GM20431 (cell line): ENCODE results near the gene ABCA7.

Source experiments
- in situ Hi-C: fragments of 300-500 bp; cut with MseI, MboI; formaldehyde crosslinking; loops from one replicate; pipeline ENCODE4 v1.15.0; 2020; ENCODE audit warnings: low sequenced_read_pairs; ENCODE audit not compliant: unreplicated experiment

Gene ABCA7, protein sequence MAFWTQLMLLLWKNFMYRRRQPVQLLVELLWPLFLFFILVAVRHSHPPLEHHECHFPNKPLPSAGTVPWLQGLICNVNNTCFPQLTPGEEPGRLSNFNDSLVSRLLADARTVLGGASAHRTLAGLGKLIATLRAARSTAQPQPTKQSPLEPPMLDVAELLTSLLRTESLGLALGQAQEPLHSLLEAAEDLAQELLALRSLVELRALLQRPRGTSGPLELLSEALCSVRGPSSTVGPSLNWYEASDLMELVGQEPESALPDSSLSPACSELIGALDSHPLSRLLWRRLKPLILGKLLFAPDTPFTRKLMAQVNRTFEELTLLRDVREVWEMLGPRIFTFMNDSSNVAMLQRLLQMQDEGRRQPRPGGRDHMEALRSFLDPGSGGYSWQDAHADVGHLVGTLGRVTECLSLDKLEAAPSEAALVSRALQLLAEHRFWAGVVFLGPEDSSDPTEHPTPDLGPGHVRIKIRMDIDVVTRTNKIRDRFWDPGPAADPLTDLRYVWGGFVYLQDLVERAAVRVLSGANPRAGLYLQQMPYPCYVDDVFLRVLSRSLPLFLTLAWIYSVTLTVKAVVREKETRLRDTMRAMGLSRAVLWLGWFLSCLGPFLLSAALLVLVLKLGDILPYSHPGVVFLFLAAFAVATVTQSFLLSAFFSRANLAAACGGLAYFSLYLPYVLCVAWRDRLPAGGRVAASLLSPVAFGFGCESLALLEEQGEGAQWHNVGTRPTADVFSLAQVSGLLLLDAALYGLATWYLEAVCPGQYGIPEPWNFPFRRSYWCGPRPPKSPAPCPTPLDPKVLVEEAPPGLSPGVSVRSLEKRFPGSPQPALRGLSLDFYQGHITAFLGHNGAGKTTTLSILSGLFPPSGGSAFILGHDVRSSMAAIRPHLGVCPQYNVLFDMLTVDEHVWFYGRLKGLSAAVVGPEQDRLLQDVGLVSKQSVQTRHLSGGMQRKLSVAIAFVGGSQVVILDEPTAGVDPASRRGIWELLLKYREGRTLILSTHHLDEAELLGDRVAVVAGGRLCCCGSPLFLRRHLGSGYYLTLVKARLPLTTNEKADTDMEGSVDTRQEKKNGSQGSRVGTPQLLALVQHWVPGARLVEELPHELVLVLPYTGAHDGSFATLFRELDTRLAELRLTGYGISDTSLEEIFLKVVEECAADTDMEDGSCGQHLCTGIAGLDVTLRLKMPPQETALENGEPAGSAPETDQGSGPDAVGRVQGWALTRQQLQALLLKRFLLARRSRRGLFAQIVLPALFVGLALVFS (N-terminal part only)

DNA sequence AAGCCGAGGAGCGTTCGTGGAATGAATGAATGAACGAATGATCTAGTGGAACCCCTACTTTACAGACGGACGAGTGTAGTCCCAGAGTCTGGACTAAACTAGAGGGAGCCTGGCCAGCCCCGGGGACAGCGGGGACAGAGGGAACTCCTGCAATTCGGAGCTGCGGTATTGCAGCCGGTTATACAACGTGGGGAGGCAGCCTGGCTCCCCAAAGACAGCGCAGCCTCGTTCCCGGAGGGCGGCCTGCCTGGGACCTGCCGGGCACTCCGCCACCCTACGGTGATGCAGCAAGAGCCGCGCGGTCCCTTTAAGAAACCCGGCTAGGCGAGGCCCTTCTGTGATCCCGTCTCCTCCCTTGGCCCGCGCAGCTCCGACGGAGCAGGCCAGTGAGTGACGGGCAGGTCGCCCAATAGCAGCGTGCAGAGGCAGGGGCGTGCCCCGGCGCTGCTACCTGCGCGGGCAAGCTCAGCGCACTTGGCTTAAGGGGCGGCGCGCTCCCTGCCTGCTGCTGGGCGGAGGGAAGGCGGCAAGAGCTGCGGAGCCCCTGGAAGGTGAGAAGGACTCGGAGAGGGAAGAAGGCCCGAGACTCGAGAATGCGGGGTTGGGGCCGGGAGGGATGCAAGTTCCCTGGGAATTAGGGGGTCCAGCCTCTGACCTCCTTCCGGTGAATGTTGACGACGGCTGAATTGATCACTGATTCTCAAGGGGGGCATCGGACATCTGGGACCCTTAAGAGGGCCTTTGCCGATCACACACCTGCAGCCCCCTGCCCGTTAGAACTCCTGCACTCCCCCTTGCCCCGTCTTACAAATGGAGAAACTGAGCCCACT lies at the start of gene ABCA7:
Gene ABCA7 (plus strand): TSS at position 462 of the 830 bp plus-strand sequence. CDS start 1,255 bp downstream, outside the sequence.
- in situ Hi-C loops: no loop called here

- in situ Hi-C loops: no loop called here
Observed at GRCh38 chr19:990119-990571, 49.8 kb upstream of the ABCA7 start.

DNA sequence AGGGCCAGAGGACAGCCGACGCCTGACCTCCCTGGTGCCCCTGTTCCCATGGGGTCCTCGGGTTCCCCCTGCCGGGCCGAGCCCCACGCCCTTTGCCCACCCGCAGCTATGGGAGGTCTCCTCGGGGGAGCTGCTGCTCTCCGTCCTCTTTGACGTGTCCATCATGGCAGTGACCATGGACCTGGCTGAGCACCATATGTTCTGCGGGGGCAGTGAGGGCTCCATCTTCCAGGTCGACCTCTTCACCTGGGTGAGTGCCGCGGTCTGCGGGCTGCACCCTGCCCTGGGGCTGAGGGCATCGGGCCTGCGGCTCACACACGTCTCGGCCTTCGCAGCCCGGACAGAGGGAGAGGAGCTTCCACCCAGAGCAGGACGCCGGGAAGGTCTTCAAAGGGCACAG lies 49.2 kb upstream of the ABCA7 start:
- in situ Hi-C loops: no loop called here

- in situ Hi-C loops: no loop called here
Observed at GRCh38 chr19:991174-991931, 48.6 kb upstream of the ABCA7 start.

GRCh38 chr19:991932-992669 lies 47.8 kb upstream of the ABCA7 start:
- in situ Hi-C loops: no loop called here

GRCh38 chr19:992670-993055 lies 47.2 kb upstream of the ABCA7 start:
- in situ Hi-C loops: no loop called here

- in situ Hi-C loops: no loop called here
Observed at GRCh38 chr19:993361-993830, 46.5 kb upstream of the ABCA7 start.

DNA sequence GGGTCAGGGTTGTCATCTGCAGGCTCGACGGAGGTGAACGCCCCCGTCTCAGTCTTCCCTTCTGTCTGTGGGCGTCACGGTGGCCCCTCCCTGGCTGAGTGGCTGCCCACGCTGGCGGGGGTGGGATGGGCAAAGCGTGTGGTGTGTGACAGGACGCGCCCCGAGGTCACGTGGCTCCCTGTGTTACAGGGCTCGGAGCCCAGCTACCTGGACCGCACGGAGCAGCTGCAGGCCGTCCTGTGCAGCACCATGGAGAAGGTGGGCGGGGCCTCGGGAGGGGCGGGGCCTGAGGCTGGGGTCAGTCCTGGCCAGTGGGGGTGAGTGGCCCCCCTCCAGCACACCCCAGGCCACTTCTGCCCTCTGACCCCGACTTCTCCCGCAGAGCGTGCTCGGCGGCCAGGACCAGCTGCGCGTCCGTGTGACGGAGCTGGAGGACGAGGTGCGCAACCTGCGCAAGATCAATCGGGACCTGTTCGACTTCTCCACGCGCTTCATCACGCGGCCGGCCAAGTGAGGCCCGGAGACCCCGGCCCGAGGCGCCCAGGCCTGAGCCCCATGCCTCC lies 46.0 kb upstream of the ABCA7 start:
- in situ Hi-C loops: no loop called here

- in situ Hi-C loops: no loop called here
Observed at GRCh38 chr19:994516-994915, 45.4 kb upstream of the ABCA7 start.

- in situ Hi-C loops: no loop called here
Observed at GRCh38 chr19:995051-995827, 44.7 kb upstream of the ABCA7 start.

- in situ Hi-C loops: no loop called here
Observed at GRCh38 chr19:996051-996838, 43.7 kb upstream of the ABCA7 start.

DNA sequence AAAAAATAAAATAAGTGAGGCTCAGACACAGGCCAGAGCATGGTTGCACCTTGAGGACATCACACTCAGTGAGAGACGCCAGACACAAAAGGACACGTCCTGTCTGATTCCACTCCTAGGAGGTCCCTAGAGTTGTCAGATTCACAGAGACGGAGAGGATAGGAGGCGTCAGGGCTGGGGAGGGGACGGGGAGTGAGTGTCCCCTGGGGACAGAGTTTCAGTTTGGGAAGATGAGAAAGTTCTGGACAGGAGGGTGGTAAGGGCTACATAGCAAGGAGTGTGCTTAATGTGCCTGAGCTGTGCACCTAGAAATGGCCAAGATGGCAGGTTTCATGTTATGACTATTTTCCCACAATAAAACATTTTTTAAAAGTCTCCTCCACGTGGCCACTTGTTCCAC lies 41.8 kb upstream of the ABCA7 start:
- in situ Hi-C loops: no loop called here

DNA sequence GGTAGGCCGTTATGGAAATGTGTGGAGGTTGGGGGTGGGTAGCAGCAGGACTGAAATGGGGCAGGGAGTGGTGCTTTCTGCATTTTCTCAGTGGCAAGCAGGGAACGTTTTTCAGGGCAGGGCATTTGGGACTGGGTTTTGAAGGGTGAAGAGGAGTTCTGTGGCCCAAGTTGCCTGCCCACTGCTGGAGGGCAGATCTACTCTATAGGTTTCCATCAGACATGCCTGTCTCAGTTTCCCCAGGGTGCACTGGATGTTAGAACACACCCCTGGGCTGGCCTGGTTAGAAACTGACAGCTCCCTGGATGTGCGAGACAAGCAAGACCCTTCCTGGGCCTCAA lies 40.6 kb upstream of the ABCA7 start:
- in situ Hi-C loops: no loop called here

- in situ Hi-C loops: no loop called here
Observed at GRCh38 chr19:1000095-1000494, 39.8 kb upstream of the ABCA7 start, which contains the start of gene GRIN3B. TSS of gene GRIN3B (plus strand) at chr19:1000419. CDS start at chr19:1000438, 19 bp downstream.

DNA sequence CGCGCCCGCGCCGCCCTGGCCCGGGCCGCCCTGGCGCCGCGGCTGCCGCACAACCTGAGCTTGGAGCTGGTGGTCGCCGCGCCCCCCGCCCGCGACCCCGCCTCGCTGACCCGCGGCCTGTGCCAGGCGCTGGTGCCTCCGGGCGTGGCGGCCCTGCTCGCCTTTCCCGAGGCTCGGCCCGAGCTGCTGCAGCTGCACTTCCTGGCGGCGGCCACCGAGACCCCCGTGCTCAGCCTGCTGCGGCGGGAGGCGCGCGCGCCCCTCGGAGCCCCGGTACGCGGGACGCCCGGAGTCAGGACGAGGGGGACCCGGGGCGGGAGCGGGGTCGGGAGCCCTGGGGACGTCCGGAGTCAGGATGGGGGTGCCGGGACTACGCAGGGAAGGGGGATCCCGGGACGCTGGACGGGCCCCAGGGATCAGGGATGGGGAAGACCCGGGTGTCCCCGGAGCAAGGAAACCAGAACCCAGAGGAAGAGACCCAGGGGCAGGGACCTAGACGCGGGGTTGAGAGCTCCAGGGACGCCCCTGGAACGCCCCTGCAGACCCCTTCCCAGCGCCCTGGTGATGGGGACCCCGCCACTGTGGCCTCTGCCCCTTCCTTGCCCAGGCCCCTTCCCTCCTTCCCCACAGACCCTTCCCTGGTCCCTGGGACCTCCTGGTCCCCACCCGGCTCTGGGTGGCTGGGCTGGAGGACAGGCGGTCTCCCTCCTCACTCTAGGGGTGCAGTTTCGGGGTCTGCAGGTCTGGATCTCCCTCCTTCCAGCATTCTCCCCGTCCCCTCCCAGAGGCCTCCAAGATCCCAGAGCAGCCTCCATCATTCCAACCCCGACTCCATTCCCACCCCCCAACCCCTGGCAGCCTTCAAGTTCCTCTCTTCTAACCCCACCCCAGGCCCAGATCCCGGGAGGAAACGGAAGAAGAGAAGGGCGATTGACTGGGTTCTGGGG lies 39.0 kb upstream of the ABCA7 start:
- in situ Hi-C loops: no loop called here
